Measurements from ENCODE around the gene BTBD9. TPM values are rescaled to one million over a fixed set of nuclear protein-coding genes. Genes with fewer than 3 reads are reported as not detected.

The BTBD9 gene
- total RNA-seq, 1 donor from 2014 or later: 23.0 TPM

- no peak for TF ChIP-seq CTCF (IDR thresholded peaks at IDR 0.05; ENCODE audit: unreplicated experiment)
- Mint-ChIP-seq H3K27me3 (ENCODE audit: low read depth) (no peaks in the 10 kb centered on the region), H3K36me3 (no peaks in the 10 kb centered on the region), H3K9me3 (no peaks in the 10 kb centered on the region), H3K4me3 (no peak overlapping the region), H3K4me1 (no peaks in the 10 kb centered on the region), H3K27ac (no peak overlapping the region)
- DNase-seq (ENCODE audit: low spot score in 2 of 2, unreplicated experiment in 2 of 2): no peak
Measured at GRCh38 chr6:38193481-38194281, 446.0 kb downstream of the BTBD9 start.

- no peak for DNase-seq (ENCODE audit: low spot score in 2 of 2, unreplicated experiment in 2 of 2)
- no peak overlapping the region for H3K27ac Mint-ChIP-seq
- H3K4me1 Mint-ChIP-seq: no peaks in the 10 kb centered on the region
- H3K4me3 Mint-ChIP-seq: no peak overlapping the region
- H3K36me3 Mint-ChIP-seq: no peaks in the 10 kb centered on the region
- H3K9me3 Mint-ChIP-seq: no peaks in the 10 kb centered on the region
- no peak for TF ChIP-seq CTCF (IDR thresholded peaks at IDR 0.05; ENCODE audit: unreplicated experiment)
- no peaks in the 10 kb centered on the region for H3K27me3 Mint-ChIP-seq (ENCODE audit: low read depth)
Measured at GRCh38 chr6:38193051-38193450, 446.7 kb downstream of the BTBD9 start.

GRCh38 chr6:38192487-38192886, 447.2 kb downstream of the BTBD9 start:
- Mint-ChIP-seq H3K4me3 (no peak overlapping the region), H3K27me3 (ENCODE audit: low read depth) (no peaks in the 10 kb centered on the region), H3K36me3 (no peaks in the 10 kb centered on the region), H3K27ac (no peak overlapping the region), H3K9me3 (no peaks in the 10 kb centered on the region), H3K4me1 (peaks cover 1% of the 10 kb centered on the region)
- no peak for TF ChIP-seq CTCF (IDR thresholded peaks at IDR 0.05; ENCODE audit: unreplicated experiment)
- peak in 1 of 2 experiments; percentile 14 for DNase-seq (ENCODE audit: low spot score in 2 of 2, unreplicated experiment in 2 of 2)

GRCh38 chr6:38192011-38192410, 447.7 kb downstream of the BTBD9 start:
- TF ChIP-seq CTCF (IDR thresholded peaks at IDR 0.05; ENCODE audit: unreplicated experiment): no peak
- DNase-seq (ENCODE audit: low spot score in 2 of 2, unreplicated experiment in 2 of 2): no peak
- H3K4me1 Mint-ChIP-seq: peaks cover 3% of the 10 kb centered on the region
- H3K4me3 Mint-ChIP-seq: no peak overlapping the region
- no peaks in the 10 kb centered on the region for H3K36me3 Mint-ChIP-seq
- H3K27ac Mint-ChIP-seq: no peak overlapping the region
- no peaks in the 10 kb centered on the region for H3K27me3 Mint-ChIP-seq (ENCODE audit: low read depth)
- H3K9me3 Mint-ChIP-seq: no peaks in the 10 kb centered on the region

GRCh38 chr6:38191418-38191817, 448.3 kb downstream of the BTBD9 start:
- no peaks in the 10 kb centered on the region for H3K9me3 Mint-ChIP-seq
- H3K4me1 Mint-ChIP-seq: peaks cover 3% of the 10 kb centered on the region
- H3K27me3 Mint-ChIP-seq (ENCODE audit: low read depth): no peaks in the 10 kb centered on the region
- H3K27ac Mint-ChIP-seq: no peak overlapping the region
- no peak overlapping the region for H3K4me3 Mint-ChIP-seq
- no peak for DNase-seq (ENCODE audit: low spot score in 2 of 2, unreplicated experiment in 2 of 2)
- no peak for TF ChIP-seq CTCF (IDR thresholded peaks at IDR 0.05; ENCODE audit: unreplicated experiment)
- no peaks in the 10 kb centered on the region for H3K36me3 Mint-ChIP-seq

Data from mesothelial cell of epicardium (in vitro differentiated cells).